GM12878 (cell line): ENCODE results near the gene ATP4A. TPM values are rescaled to one million over a fixed set of nuclear protein-coding genes. Genes with fewer than 3 reads are reported as not detected.

Source experiments
- ATAC-seq: fragments of 200-7000 bp; cut with Tn5 transposase; 3 replicates; pipeline ENCODE4 v1.9.1; 2020; ENCODE audit warnings: mild to moderate bottlenecking, moderate library complexity
- BruUV-seq: library from RNA; stranded (reverse); fragments of 400-500 nt; replicated peaks from 2 replicates; lab custom pipeline; 2021; lab: Mats Ljungman, UMichigan
- CTCF ChIA-PET: fragments of 300-600 bp; sonication (Branson Sonifier 250); formaldehyde crosslinking; extraction: SDS; loops from one replicate; lab custom pipeline; 2021; ENCODE audit warnings: inconsistent platforms; lab: Yijun Ruan, JAX
- POLR2A ChIA-PET: fragments of 350-600 bp; formaldehyde crosslinking; extraction: SDS; loops from one replicate; lab custom pipeline; 2021; ENCODE audit warnings: inconsistent platforms; lab: Charles Lee
- RAD21 ChIA-PET: fragments of 300-600 bp; sonication (Branson Sonifier 250); formaldehyde crosslinking; loops from one replicate; lab custom pipeline; 2023; ENCODE audit warnings: antibody characterized with exemption; ENCODE audit not compliant: unreplicated experiment; lab: Charles Lee
- SMC1A ChIA-PET: fragments of 300-600 bp; sonication (Branson Sonifier 250); formaldehyde crosslinking; loops from one replicate; lab custom pipeline; 2023; ENCODE audit not compliant: unreplicated experiment, uncharacterized antibody; lab: Charles Lee
- DNase-seq: peaks from one replicate; pipeline ENCODE4 v3.0.0-alpha.2; 2011; ENCODE audit warnings: low read depth, low spot score
- FAIRE-seq: peaks from 3 replicates; lab custom pipeline; 2011; peaks lifted over from hg19 to GRCh38; lab: Jason Lieb, UNC
- H2AFZ ChIP-seq: 2 replicates; pipeline ENCODE4 v1.6.0; 2011; ENCODE audit warnings: low read depth, low read length, control low read depth; ENCODE audit not compliant: control insufficient read depth
- H3K27ac ChIP-seq: 2 replicates; pipeline ENCODE4 v1.5.1; 2011; ENCODE audit warnings: control low read depth; ENCODE audit not compliant: control insufficient read depth, insufficient read depth
- H3K27me3 ChIP-seq, 2 experiments: replicated peaks in 1 of 2; 2 replicates each; pipeline versions ENCODE4 v1.6.0 to v1.6.1; 2011; ENCODE audit warnings: low read length in 1 of 2; ENCODE audit not compliant: control insufficient read depth in 2 of 2, insufficient read depth in 2 of 2
- H3K36me3 ChIP-seq, 2 experiments: 2 replicates each; pipeline ENCODE4 v1.5.1; 2011; ENCODE audit warnings: low read length in 1 of 2; ENCODE audit not compliant: control insufficient read depth in 2 of 2, insufficient read depth in 2 of 2
- H3K4me1 ChIP-seq: 2 replicates; pipeline ENCODE4 v1.6.1; 2011; ENCODE audit warnings: mild to moderate bottlenecking, low read length, moderate library complexity, mixed read lengths; ENCODE audit not compliant: control insufficient read depth, insufficient read depth
- H3K4me2 ChIP-seq: 2 replicates; pipeline ENCODE4 v1.6.0; 2011; ENCODE audit warnings: control low read depth; ENCODE audit not compliant: control insufficient read depth, insufficient read depth
- H3K4me3 ChIP-seq: fragments of 200-600 bp; sonication (generic); 2 replicates; pipeline ENCODE4 v1.5.1; 2016
- H3K79me2 ChIP-seq: 2 replicates; pipeline ENCODE4 v1.6.0; 2011; ENCODE audit warnings: low read length; ENCODE audit not compliant: control insufficient read depth, insufficient read depth
- H3K9ac ChIP-seq: 2 replicates; pipeline ENCODE4 v1.8.0; 2011; ENCODE audit warnings: low read length, control low read depth, mixed read lengths; ENCODE audit not compliant: control insufficient read depth, insufficient read depth
- H3K9me3 ChIP-seq: replicated peaks from 3 replicates; pipeline ENCODE4 v1.5.1; 2011; ENCODE audit warnings: mild to moderate bottlenecking, low read length; ENCODE audit not compliant: control insufficient read depth, insufficient read depth
- H4K20me1 ChIP-seq: 2 replicates; pipeline ENCODE4 v1.6.0; 2011; ENCODE audit not compliant: control insufficient read depth, insufficient read depth
- CHD1 ChIP-seq: IDR thresholded peaks from 2 replicates; pipeline ENCODE4 v1.6.1; 2012; ENCODE audit warnings: low read depth, low read length, improper control_type of control experiment
- EED ChIP-seq: sonication (generic); IDR thresholded peaks from 2 replicates; pipeline ENCODE4 v1.6.1; 2016; ENCODE audit warnings: antibody characterized with exemption, low read depth
- ESRRA ChIP-seq: IDR thresholded peaks from 2 replicates; pipeline ENCODE4 v1.6.1; 2012; ENCODE audit warnings: mild to moderate bottlenecking, low read length, improper control_type of control experiment
- FOXK2 ChIP-seq: fragments of 450-650 bp; IDR thresholded peaks from 2 replicates; pipeline ENCODE4 v1.6.1; 2017; ENCODE audit warnings: mild to moderate bottlenecking, moderate library complexity
- MXI1 ChIP-seq: fragments of 150-350 bp; IDR thresholded peaks from 2 replicates; pipeline ENCODE4 v1.6.1; 2011; ENCODE audit warnings: low read depth, mild to moderate bottlenecking, inconsistent platforms, low read length, improper control_type of control experiment
- RAD21 ChIP-seq: IDR thresholded peaks from 2 replicates; pipeline ENCODE4 v1.6.1; 2011; ENCODE audit warnings: mild to moderate bottlenecking, low read depth, low read length, moderate library complexity; ENCODE audit not compliant: insufficient read depth
- RBBP5 ChIP-seq: fragments of 200-600 bp; sonication (generic); conservative IDR thresholded peaks from 2 replicates; pipeline ENCODE4 v1.6.1; 2016
- SMAD5 ChIP-seq: IDR thresholded peaks from 2 replicates; pipeline ENCODE4 v1.6.1; 2016; ENCODE audit warnings: antibody characterized with exemption, low read depth
- SMARCA5 ChIP-seq: fragments of 450-650 bp; IDR thresholded peaks from 2 replicates; pipeline ENCODE4 v1.6.1; 2017; ENCODE audit warnings: mild to moderate bottlenecking
- SMC3 ChIP-seq: IDR thresholded peaks from 2 replicates; pipeline ENCODE4 v1.6.1; 2011; ENCODE audit warnings: low read length, improper control_type of control experiment, borderline replicate concordance
- TARDBP ChIP-seq: IDR thresholded peaks from 2 replicates; pipeline ENCODE4 v1.6.1; 2016; ENCODE audit warnings: borderline replicate concordance
- ZNF592 ChIP-seq: fragments of 450-650 bp; IDR thresholded peaks from 2 replicates; pipeline ENCODE4 v1.6.1; 2017; ENCODE audit warnings: mild to moderate bottlenecking, moderate library complexity
- WGBS: methylation state at CpG from one replicate; pipeline ENCODE4 v1.1.6; 2016; ENCODE audit warnings: low lambda C conversion rate; ENCODE audit not compliant: insufficient replicate concordance, insufficient coverage; ENCODE audit errors: missing lambda C conversion rate; 5-methylcytosine and 5-hydroxymethylcytosine counted together
- in situ Hi-C: fragments of 300-500 bp; cut with MboI; formaldehyde crosslinking; loops from 9 replicates; pipeline ENCODE4 v1.14.3; 2018; ENCODE audit warnings: mixed read lengths
- intact Hi-C: fragments of 100-400 bp; cut with micrococcal nuclease; formaldehyde crosslinking; loops from one replicate; pipeline ENCODE4 v1.14.2; 2022; ENCODE audit not compliant: unreplicated experiment
- polyA plus RNA-seq, 11 experiments: library from polyadenylated mRNA; depleted of rRNA in 4 of 11; unstranded in 6 of 11; stranded (reverse) in 5 of 11; fragments of >200 nt; fragmentation: Nextera tagmentation in 4 of 11; fragmentation: Illumina TruSeq in 1 of 11; extraction: Ambion mirVana in 4 of 11; extraction: Trizol in 1 of 11; gene quantifications; 1 replicate in 1 of 11; 2 replicates in 10 of 11; pipeline versions ENCODE4 v1.2.1 to v1.2.3, GENCODE V29; 2011 to 2016; ENCODE audit warnings: inconsistent platforms in 2 of 11, missing spikeins in 2 of 11, low read depth in 1 of 11
- total RNA-seq, 4 experiments: library from RNA; depleted of rRNA in 3 of 4; stranded (reverse); fragments of >200 nt in 3 of 4; fragmentation: Illumina TruSeq in 1 of 4; extraction: Trizol in 1 of 4; gene quantifications; 2 replicates each; pipeline versions ENCODE4 v1.2.1 to v1.2.3, GENCODE V29; 2013 to 2021

Gene ATP4A
- total and polyA plus RNA-seq, 10 of the 15 experiments (the other 5 are each of a cell fraction or from before 2014, with no cell fraction given), result 0.03 to 1.5 (median 0.11) TPM; not detected in 3

DNA sequence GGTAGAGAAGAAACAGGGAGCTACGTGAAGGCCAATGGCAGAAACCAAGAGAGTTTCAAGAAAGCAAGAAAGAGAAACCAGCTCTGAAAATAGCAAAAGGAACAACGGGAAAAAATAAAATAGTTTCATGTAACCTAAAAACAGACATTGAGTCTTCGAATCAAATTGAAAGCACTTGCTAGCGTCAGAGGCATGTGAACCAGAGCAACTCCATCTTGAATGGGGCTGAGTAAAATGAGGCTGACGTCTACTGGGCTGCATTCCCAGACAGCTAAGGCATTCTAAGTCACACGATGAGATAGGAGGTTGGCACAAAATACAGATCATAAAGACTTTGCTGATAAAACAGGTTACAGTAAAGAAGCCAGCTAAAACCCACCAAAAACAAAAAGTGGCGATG lies 15.2 kb upstream of the ATP4A start:
- no peaks in the 10 kb centered on the region for H3K4me1 ChIP-seq
- ChIA-PET POLR2A (no interaction called here), RAD21 (interaction anchor here (1.2 kb wide), 1 partner anchor 68 kb away, joined by 4 read pairs; no protein-coding TSS in a partner anchor), CTCF (no interaction called here), SMC1A (interaction anchor here (0.8 kb wide), 1 partner anchor 31 kb away, joined by 3 read pairs; no protein-coding TSS in a partner anchor)
- H3K79me2 ChIP-seq, result no peaks in the 10 kb centered on the region
- no peak for FAIRE-seq
- in situ Hi-C loops (no loop called here), intact Hi-C loops (no loop called here)
- 28% methylated on average over 7 of the region's 7 CpGs for WGBS
- no peak overlapping the region for H3K27ac ChIP-seq
- H3K4me3 ChIP-seq, result no peak overlapping the region
- no peak overlapping the region for H3K4me2 ChIP-seq
- TF ChIP-seq RAD21, result no peak
- no peak for TF ChIP-seq RBBP5
- no peak for TF ChIP-seq FOXK2
- no peak for TF ChIP-seq ESRRA
- no peak for TF ChIP-seq EED
- no peak for TF ChIP-seq SMAD5
- BruUV-seq, result no TSS peak
- no peak overlapping the region for H2AFZ ChIP-seq
- no peak for ATAC-seq
- no peaks in the 10 kb centered on the region for H4K20me1 ChIP-seq
- DNase-seq, result no peak
- no peaks in the 10 kb centered on the region for H3K27me3 ChIP-seq
- H3K9me3 ChIP-seq, result peaks cover 13% of the 10 kb centered on the region; the same call in 2 of the 3 replicates
- no peak overlapping the region for H3K9ac ChIP-seq
- no peaks in the 10 kb centered on the region for H3K36me3 ChIP-seq

DNA sequence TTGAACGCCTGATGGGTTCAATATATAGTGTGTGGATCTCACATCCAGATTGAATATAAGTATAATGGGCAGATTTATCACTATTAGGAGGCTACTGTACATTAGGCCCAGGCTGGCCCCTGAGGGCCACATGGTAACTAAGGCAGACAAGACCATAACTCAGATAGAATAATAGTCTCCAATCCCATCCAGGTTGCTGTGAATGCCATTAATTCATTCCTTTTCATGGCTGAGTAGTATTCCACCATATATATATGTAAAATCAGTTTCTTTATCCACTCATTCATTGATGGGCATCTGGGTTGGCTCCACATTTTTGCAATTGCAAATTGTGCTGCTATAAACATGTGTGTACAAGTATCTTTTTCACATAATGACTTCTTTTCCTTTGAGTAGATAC lies 14.5 kb upstream of the ATP4A start:
- no peak overlapping the region for H3K27ac ChIP-seq
- RAD21 ChIA-PET, result no interaction called here
- no peak overlapping the region for H3K4me3 ChIP-seq
- intact Hi-C loops, result no loop called here
- H4K20me1 ChIP-seq, result no peaks in the 10 kb centered on the region
- in situ Hi-C loops, result no loop called here
- SMC1A ChIA-PET, result no interaction called here
- H3K4me1 ChIP-seq, result no peaks in the 10 kb centered on the region
- H2AFZ ChIP-seq, result no peak overlapping the region
- peaks cover 13% of the 10 kb centered on the region; the same call in 2 of the 3 replicates for H3K9me3 ChIP-seq
- POLR2A ChIA-PET, result no interaction called here
- H3K79me2 ChIP-seq, result no peaks in the 10 kb centered on the region
- H3K4me2 ChIP-seq, result no peak overlapping the region
- no peak for FAIRE-seq
- CTCF ChIA-PET, result no interaction called here
- no peak for DNase-seq
- BruUV-seq, result no TSS peak
- no peaks in the 10 kb centered on the region for H3K36me3 ChIP-seq
- H3K9ac ChIP-seq, result no peak overlapping the region
- WGBS, result 58% methylated on average over 1 of the region's 1 CpG
- no peaks in the 10 kb centered on the region for H3K27me3 ChIP-seq
- TF ChIP-seq SMC3 (no peak), ZNF592 (no peak), MXI1 (no peak), TARDBP (no peak), SMARCA5 (no peak), FOXK2 (no peak), CHD1 (no peak), SMAD5 (no peak)
- ATAC-seq, result no peak
